DOHH2 (cell line): ENCODE results near the gene FAAP100.

ENCODE experiments used
- H3F3A ChIP-seq: fragments of 200-600 bp; sonication (generic), shearing (Covaris generic); 2 replicates; pipeline ENCODE4 v1.6.0; 2016; ENCODE audit warnings: antibody characterized with exemption, mild to moderate bottlenecking; ENCODE audit not compliant: control insufficient read depth, insufficient read depth
- H3K27ac ChIP-seq: fragments of 200-600 bp; sonication (generic); 2 replicates; pipeline ENCODE4 v1.5.1; 2014; ENCODE audit warnings: low read depth, mild to moderate bottlenecking, low read length, moderate library complexity
- H3K27me3 ChIP-seq: fragments of 200-600 bp; sonication (generic); 2 replicates; pipeline ENCODE4 v1.6.1; 2014; ENCODE audit warnings: mild to moderate bottlenecking, low read length, mixed read lengths; ENCODE audit not compliant: control insufficient read depth
- H3K36me3 ChIP-seq: fragments of 200-600 bp; sonication (generic); 2 replicates; pipeline ENCODE4 v1.6.1; 2014; ENCODE audit warnings: mild to moderate bottlenecking, low read length, moderate library complexity, mixed read lengths; ENCODE audit not compliant: control insufficient read depth
- H3K4me1 ChIP-seq: fragments of 200-600 bp; sonication (generic); 2 replicates; pipeline ENCODE4 v1.6.1; 2014; ENCODE audit warnings: mild to moderate bottlenecking, low read length, mixed read lengths; ENCODE audit not compliant: control insufficient read depth
- H3K4me2 ChIP-seq: fragments of 200-600 bp; sonication (generic); 2 replicates; pipeline ENCODE4 v1.6.0; 2014; ENCODE audit warnings: mild to moderate bottlenecking, low read length, moderate library complexity
- H3K4me3 ChIP-seq: fragments of 200-600 bp; sonication (generic); 2 replicates; pipeline ENCODE4 v1.5.1; 2014; ENCODE audit warnings: mild to moderate bottlenecking, low read length, mixed read lengths
- H3K79me2 ChIP-seq: fragments of 200-600 bp; sonication (generic); 2 replicates; pipeline ENCODE4 v1.6.1; 2014; ENCODE audit warnings: mild to moderate bottlenecking, low read length, mixed read lengths; ENCODE audit not compliant: control insufficient read depth
- H3K9me2 ChIP-seq: fragments of 200-600 bp; sonication (generic); replicated peaks from 2 replicates; pipeline ENCODE4 v1.6.1; 2014; ENCODE audit warnings: mild to moderate bottlenecking, low read length, mixed read lengths; ENCODE audit not compliant: control insufficient read depth
- H3K9me3 ChIP-seq: fragments of 200-600 bp; sonication (generic); 2 replicates; pipeline ENCODE4 v1.6.1; 2014; ENCODE audit warnings: antibody characterized with exemption, low read length, mixed read lengths; ENCODE audit not compliant: control insufficient read depth, insufficient read depth
- H4K20me1 ChIP-seq: fragments of 200-600 bp; sonication (generic); 2 replicates; pipeline ENCODE4 v1.6.0; 2014; ENCODE audit warnings: low read depth, mild to moderate bottlenecking, antibody characterized with exemption, low read length, moderate library complexity; ENCODE audit not compliant: control insufficient read depth, insufficient read depth
- EZH2phosphoT487 ChIP-seq: fragments of 200-600 bp; sonication (generic); IDR thresholded peaks from 2 replicates; pipeline ENCODE4 v1.6.1; 2017; ENCODE audit warnings: borderline replicate concordance, mild to moderate bottlenecking, antibody characterized with exemption, low read length, moderate library complexity, mixed read lengths
- TF ChIP-seq, protein P1 (sequence below): fragments of 200-600 bp; sonication (generic); IDR thresholded peaks from one replicate; pipeline ENCODE4 v1.5.1; 2014; ENCODE audit warnings: antibody characterized with exemption, mild to moderate bottlenecking, low read depth, low read length; ENCODE audit not compliant: poor library complexity, severe bottlenecking

The FAAP100 gene, protein sequence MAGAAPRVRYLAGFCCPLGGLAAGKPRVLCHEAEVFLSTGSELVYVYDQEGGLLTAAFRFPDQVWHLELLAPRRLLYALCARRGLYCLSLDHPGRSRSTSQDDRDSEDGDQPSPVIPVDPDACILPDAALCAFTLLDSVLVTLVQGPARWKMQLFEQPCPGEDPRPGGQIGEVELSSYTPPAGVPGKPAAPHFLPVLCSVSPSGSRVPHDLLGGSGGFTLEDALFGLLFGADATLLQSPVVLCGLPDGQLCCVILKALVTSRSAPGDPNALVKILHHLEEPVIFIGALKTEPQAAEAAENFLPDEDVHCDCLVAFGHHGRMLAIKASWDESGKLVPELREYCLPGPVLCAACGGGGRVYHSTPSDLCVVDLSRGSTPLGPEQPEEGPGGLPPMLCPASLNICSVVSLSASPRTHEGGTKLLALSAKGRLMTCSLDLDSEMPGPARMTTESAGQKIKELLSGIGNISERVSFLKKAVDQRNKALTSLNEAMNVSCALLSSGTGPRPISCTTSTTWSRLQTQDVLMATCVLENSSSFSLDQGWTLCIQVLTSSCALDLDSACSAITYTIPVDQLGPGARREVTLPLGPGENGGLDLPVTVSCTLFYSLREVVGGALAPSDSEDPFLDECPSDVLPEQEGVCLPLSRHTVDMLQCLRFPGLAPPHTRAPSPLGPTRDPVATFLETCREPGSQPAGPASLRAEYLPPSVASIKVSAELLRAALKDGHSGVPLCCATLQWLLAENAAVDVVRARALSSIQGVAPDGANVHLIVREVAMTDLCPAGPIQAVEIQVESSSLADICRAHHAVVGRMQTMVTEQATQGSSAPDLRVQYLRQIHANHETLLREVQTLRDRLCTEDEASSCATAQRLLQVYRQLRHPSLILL

DNA sequence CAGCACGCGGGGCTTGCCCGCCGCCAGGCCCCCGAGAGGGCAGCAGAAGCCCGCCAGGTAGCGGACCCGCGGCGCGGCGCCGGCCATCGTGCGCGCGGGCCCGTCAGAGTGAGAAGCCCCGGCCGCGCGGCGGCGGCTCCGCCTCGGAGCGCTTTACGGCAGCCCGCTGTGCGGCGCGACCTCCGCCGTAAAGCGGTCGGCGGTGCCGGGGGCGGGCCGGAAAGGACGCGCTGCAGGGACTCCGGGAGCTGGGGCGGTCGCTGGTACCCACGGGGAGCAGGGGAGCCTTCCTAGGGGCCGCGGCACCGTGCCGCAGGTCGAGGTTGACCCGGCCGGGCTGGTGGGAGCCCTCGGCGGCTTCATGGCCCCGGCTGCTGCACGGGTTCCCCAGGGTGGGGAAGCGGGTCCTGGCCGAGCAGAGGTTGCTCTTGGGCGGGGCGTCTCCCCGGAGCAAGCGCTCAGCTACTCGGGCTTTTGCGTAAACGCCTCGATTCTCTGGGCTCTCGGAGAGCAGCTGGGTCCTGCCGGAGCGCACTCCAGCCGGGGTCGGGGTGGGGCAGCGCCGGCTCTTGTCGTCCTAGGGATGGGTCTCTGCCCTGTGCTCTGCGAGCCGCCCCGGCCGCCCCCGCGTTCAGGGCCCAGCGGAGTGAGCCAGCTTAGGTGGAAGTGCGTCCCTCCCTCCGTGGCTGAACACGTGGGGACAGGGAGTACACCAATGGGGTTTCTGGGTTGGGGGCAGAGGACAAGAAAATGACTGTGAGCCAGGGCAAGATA, at the start of gene FAAP100:
Gene FAAP100 (minus strand): TSS at position 110 of the 774 bp plus-strand sequence. CDS start 23 bp downstream, at position 87.
- H4K20me1 ChIP-seq, result 0 out of 2 replicates have a peak, but pooled peaks cover 5% of the 10 kb centered on the region
- H3K36me3 ChIP-seq, result peaks cover 43% of the 10 kb centered on the region
- peaks cover 32% of the 10 kb centered on the region for H3K79me2 ChIP-seq
- no peaks in the 10 kb centered on the region for H3K9me3 ChIP-seq
- H3K4me1 ChIP-seq, result peaks cover 29% of the 10 kb centered on the region
- peak within 1 kb of the TSS; percentile 73 for H3K27ac ChIP-seq
- peak within 1 kb of the TSS; percentile 99 for H3K4me2 ChIP-seq
- H3K4me3 ChIP-seq, result peak within 1 kb of the TSS; percentile 93
- TF ChIP-seq, protein P1, sequence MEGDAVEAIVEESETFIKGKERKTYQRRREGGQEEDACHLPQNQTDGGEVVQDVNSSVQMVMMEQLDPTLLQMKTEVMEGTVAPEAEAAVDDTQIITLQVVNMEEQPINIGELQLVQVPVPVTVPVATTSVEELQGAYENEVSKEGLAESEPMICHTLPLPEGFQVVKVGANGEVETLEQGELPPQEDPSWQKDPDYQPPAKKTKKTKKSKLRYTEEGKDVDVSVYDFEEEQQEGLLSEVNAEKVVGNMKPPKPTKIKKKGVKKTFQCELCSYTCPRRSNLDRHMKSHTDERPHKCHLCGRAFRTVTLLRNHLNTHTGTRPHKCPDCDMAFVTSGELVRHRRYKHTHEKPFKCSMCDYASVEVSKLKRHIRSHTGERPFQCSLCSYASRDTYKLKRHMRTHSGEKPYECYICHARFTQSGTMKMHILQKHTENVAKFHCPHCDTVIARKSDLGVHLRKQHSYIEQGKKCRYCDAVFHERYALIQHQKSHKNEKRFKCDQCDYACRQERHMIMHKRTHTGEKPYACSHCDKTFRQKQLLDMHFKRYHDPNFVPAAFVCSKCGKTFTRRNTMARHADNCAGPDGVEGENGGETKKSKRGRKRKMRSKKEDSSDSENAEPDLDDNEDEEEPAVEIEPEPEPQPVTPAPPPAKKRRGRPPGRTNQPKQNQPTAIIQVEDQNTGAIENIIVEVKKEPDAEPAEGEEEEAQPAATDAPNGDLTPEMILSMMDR, result no peak
- no peak for TF ChIP-seq EZH2phosphoT487
- peaks cover 7% of the 10 kb centered on the region for H3F3A ChIP-seq
- H3K27me3 ChIP-seq, result no peaks in the 10 kb centered on the region
- no peaks in the 10 kb centered on the region for H3K9me2 ChIP-seq

DNA sequence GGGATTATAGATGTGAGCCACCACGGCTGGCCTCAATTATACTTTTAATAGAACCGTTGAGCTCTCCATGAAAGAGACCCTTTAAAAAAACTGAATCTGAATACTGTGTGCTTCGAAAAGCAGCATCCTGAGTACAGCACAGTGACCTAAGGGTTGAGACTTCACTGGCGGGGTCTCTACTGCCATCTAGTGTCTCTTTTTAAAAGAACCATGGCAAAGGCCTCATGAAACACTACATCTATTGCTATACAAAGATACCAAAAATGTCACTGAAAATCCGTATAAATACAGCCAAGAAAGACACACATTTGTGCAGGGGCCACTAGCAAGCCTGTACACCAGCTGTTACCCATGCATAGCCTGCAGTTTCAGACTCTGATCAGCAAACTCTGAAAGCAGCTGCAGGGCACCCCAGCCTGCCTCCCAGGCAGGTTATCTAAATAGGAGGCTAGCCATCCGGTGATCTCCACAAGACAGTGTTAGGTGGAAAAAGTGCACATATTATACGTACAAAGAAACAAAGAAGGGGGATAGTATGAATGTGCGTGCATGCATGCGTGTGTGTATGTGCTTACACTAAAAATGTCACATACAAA, 49.5 kb upstream of the FAAP100 start:
- H3K27ac ChIP-seq, result no peak overlapping the region

More for the DNA sequence above, 49.5 kb upstream of the FAAP100 start:
- no peaks in the 10 kb centered on the region for H3K27me3 ChIP-seq
- H3K79me2 ChIP-seq, result peaks cover 23% of the 10 kb centered on the region
- H3K9me2 ChIP-seq, result no peaks in the 10 kb centered on the region
- no peaks in the 10 kb centered on the region for H3K9me3 ChIP-seq
- peaks cover 8% of the 10 kb centered on the region; the same call in 1 of the 2 replicates for H4K20me1 ChIP-seq
- H3K4me1 ChIP-seq, result peaks cover 32% of the 10 kb centered on the region
- H3K36me3 ChIP-seq, result peaks cover 66% of the 10 kb centered on the region
- no peak overlapping the region for H3K4me2 ChIP-seq
- H3F3A ChIP-seq, result peaks cover 24% of the 10 kb centered on the region
- no peak overlapping the region for H3K4me3 ChIP-seq
- no peak for TF ChIP-seq EZH2phosphoT487
- TF ChIP-seq, protein P1, result peak; percentile 87
